Keratinocyte (primary cell): ENCODE measurements around the gene STX7. TPM values are rescaled to one million over a fixed set of nuclear protein-coding genes. Genes with fewer than 3 reads are reported as not detected.

Experiments used
- DNase-seq: peaks from one replicate; pipeline ENCODE4 v3.0.0-alpha.2; 2011; ENCODE audit warnings: low read depth, missing footprints, low spot score
- FAIRE-seq: peaks from 2 replicates; lab custom pipeline; 2011; peaks lifted over from hg19 to GRCh38; lab: Jason Lieb, UNC
- H2AFZ ChIP-seq: 2 replicates; pipeline ENCODE4 v1.6.0; 2012; ENCODE audit warnings: low read length, control low read depth, inconsistent platforms; ENCODE audit not compliant: control insufficient read depth
- H3K27ac ChIP-seq: 2 replicates; pipeline ENCODE4 v1.5.1; 2011; ENCODE audit warnings: low read length; ENCODE audit not compliant: control insufficient read depth, insufficient read depth
- H3K27me3 ChIP-seq: 3 replicates; pipeline ENCODE4 v1.6.0; 2011; ENCODE audit warnings: low read length; ENCODE audit not compliant: control insufficient read depth, insufficient read depth; ENCODE audit errors: extremely low read depth
- H3K36me3 ChIP-seq, 2 experiments: 2 replicates in 1 of 2; 3 replicates in 1 of 2; pipeline ENCODE4 v1.5.1; 2011; ENCODE audit warnings: low read length in 2 of 2, mild to moderate bottlenecking in 1 of 2; ENCODE audit not compliant: control insufficient read depth in 2 of 2, insufficient read depth in 2 of 2; ENCODE audit errors: extremely low read depth in 1 of 2
- H3K4me1 ChIP-seq: 3 replicates; pipeline ENCODE4 v1.5.1; 2011; ENCODE audit warnings: low read length; ENCODE audit not compliant: control insufficient read depth, insufficient read depth; ENCODE audit errors: extremely low read depth
- H3K4me2 ChIP-seq: 3 replicates; pipeline ENCODE4 v1.6.0; 2011; ENCODE audit warnings: low read depth, low read length; ENCODE audit not compliant: control insufficient read depth, insufficient read depth; ENCODE audit errors: extremely low read depth
- H3K4me3 ChIP-seq, 3 experiments: fragments of 200-600 bp in 1 of 3; sonication (generic) in 1 of 3; 2 replicates in 2 of 3; 3 replicates in 1 of 3; pipeline ENCODE4 v1.5.1; 2011 to 2016; ENCODE audit warnings: low read length in 3 of 3, mild to moderate bottlenecking in 3 of 3, control low read depth in 2 of 3, inconsistent platforms in 1 of 3, low read depth in 1 of 3, mixed read lengths in 1 of 3, mixed run types in 1 of 3, moderate library complexity in 1 of 3; ENCODE audit not compliant: control insufficient read depth in 2 of 3, insufficient read depth in 2 of 3; ENCODE audit errors: extremely low read depth in 1 of 3
- H3K79me2 ChIP-seq: 2 replicates; pipeline ENCODE4 v1.6.0; 2012; ENCODE audit warnings: low read length; ENCODE audit not compliant: control insufficient read depth, insufficient read depth
- H3K9ac ChIP-seq: 3 replicates; pipeline ENCODE4 v1.6.0; 2011; ENCODE audit warnings: low read length; ENCODE audit not compliant: control insufficient read depth, insufficient read depth; ENCODE audit errors: extremely low read depth
- H3K9me1 ChIP-seq: 3 replicates; pipeline ENCODE4 v1.6.0; 2011; ENCODE audit warnings: low read length; ENCODE audit not compliant: control insufficient read depth, insufficient read depth; ENCODE audit errors: extremely low read depth
- H3K9me3 ChIP-seq: 2 replicates; pipeline ENCODE4 v1.5.1; 2012; ENCODE audit warnings: low read depth, low read length; ENCODE audit not compliant: control insufficient read depth
- H4K20me1 ChIP-seq: 3 replicates; pipeline ENCODE4 v1.6.0; 2011; ENCODE audit warnings: low read length; ENCODE audit not compliant: control insufficient read depth, insufficient read depth; ENCODE audit errors: extremely low read depth
- EZH2 ChIP-seq: IDR thresholded peaks from one replicate; pipeline ENCODE4 v1.6.1; 2012; ENCODE audit warnings: inconsistent platforms, mild to moderate bottlenecking, low read length, moderate library complexity
- dilution Hi-C: fragments of 300-500 bp; cut with MboI; formaldehyde crosslinking; loops from one replicate; pipeline ENCODE4 v1.7.0; 2020; ENCODE audit warnings: low sequenced_read_pairs; ENCODE audit not compliant: extremely low pct_ligation_motif_present
- polyA plus RNA-seq, 5 experiments: library from polyadenylated mRNA; depleted of rRNA in 3 of 5; stranded (reverse) in 3 of 5; stranded (forward) in 1 of 5; unstranded in 1 of 5; fragments of >200 nt; gene quantifications; 1 replicate in 1 of 5; 2 replicates in 3 of 5; 3 replicates in 1 of 5; pipeline versions ENCODE4 v1.2.1 to v1.2.3, GENCODE V29; 2011 to 2012; ENCODE audit warnings: missing spikeins in 2 of 5, low read depth in 1 of 5, low replicate concordance in 1 of 5
- TF ChIP-seq, protein P1 (sequence below), 3 experiments: IDR thresholded peaks in 1 of 3; conservative IDR thresholded peaks in 1 of 3; optimal IDR thresholded peaks in 1 of 3; 2 replicates in 2 of 3; 3 replicates in 1 of 3; pipeline versions ENCODE3 to v1.5.1; 2011; ENCODE audit warnings: low read length in 3 of 3, mild to moderate bottlenecking in 3 of 3, moderate library complexity in 2 of 3, control low read depth in 1 of 3, inconsistent platforms in 1 of 3; ENCODE audit not compliant: insufficient read depth in 2 of 3; ENCODE audit errors: extremely low read depth in 1 of 3

STX7 gene
- polyA plus RNA-seq, 1 donor (not counting 4 experiments of a cell fraction or from before 2014, with no cell fraction given): 41.0 TPM

DNA sequence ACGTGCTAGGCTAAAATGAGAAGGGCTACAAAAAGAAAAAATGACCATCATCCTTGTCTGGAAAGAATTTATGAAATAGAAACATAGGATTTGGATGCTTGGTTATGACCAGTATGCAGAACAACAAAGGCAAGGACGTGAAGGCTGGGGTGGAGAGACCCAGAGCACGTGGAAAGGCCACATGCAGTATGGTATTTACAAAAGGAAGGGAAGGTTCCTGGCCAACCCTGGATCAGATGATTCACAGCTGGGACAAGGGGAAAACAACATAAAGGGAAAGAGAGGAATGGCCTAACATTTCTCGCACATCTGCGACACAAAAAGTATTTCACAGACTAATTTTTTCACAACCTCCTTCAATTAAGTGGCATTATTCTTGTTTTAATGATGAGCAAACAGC lies 8.2 kb downstream of the STX7 start:
- peaks cover 2 to 12% of the 10 kb centered on the region in 2 experiments for H3K36me3 ChIP-seq
- H3K4me3 ChIP-seq: no peak overlapping the region
- H3K9me3 ChIP-seq: no peaks in the 10 kb centered on the region
- no peaks in the 10 kb centered on the region for H4K20me1 ChIP-seq
- H3K27me3 ChIP-seq: no peaks in the 10 kb centered on the region
- TF ChIP-seq, protein P1, sequence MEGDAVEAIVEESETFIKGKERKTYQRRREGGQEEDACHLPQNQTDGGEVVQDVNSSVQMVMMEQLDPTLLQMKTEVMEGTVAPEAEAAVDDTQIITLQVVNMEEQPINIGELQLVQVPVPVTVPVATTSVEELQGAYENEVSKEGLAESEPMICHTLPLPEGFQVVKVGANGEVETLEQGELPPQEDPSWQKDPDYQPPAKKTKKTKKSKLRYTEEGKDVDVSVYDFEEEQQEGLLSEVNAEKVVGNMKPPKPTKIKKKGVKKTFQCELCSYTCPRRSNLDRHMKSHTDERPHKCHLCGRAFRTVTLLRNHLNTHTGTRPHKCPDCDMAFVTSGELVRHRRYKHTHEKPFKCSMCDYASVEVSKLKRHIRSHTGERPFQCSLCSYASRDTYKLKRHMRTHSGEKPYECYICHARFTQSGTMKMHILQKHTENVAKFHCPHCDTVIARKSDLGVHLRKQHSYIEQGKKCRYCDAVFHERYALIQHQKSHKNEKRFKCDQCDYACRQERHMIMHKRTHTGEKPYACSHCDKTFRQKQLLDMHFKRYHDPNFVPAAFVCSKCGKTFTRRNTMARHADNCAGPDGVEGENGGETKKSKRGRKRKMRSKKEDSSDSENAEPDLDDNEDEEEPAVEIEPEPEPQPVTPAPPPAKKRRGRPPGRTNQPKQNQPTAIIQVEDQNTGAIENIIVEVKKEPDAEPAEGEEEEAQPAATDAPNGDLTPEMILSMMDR (optimal IDR thresholded peaks at IDR 0.05 in 1 of 3, IDR thresholded peaks at IDR 0.05 in 1 of 3, conservative IDR thresholded peaks at IDR 0.05 in 1 of 3; ENCODE audit: extremely low read depth in 1 of 3, insufficient read depth in 2 of 3, low read length in 3 of 3): no peak
- no peak for TF ChIP-seq EZH2
- peaks cover 2% of the 10 kb centered on the region for H3K9me1 ChIP-seq
- no peak overlapping the region for H2AFZ ChIP-seq
- peaks cover 53% of the 10 kb centered on the region for H3K79me2 ChIP-seq
- H3K4me1 ChIP-seq: no peaks in the 10 kb centered on the region
- DNase-seq (no peak), FAIRE-seq (no peak)
- dilution Hi-C loops: no loop called here
- H3K27ac ChIP-seq: no peak overlapping the region
- H3K9ac ChIP-seq: no peak overlapping the region
- no peak overlapping the region for H3K4me2 ChIP-seq

DNA sequence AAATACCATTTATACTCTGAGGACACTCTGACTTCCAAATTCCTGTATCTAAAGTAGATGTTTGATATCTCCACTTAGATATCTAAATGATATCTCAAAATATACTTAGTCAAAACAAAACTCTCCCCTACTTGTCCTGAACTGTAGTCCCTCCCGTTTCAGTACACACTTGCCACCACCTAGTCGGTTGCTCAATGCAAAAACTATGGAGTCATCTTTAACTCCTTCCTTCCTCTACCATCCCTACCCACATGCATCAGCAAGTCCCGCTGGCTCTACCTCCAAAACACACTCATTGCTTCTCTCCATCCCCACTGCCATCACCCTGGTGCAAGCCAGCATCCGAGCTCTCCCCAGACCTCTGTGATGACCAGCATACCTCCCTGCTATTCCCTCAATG lies 13.2 kb downstream of the STX7 start:
- no peak for DNase-seq
- H3K27ac ChIP-seq: no peak overlapping the region
- peaks cover 8 to 20% of the 10 kb centered on the region in 2 experiments for H3K36me3 ChIP-seq
- no peak overlapping the region for H2AFZ ChIP-seq
- dilution Hi-C loops: no loop called here
- no peak overlapping the region for H3K4me3 ChIP-seq
- H4K20me1 ChIP-seq: no peaks in the 10 kb centered on the region
- no peaks in the 10 kb centered on the region for H3K4me1 ChIP-seq
- no peak for TF ChIP-seq EZH2
- TF ChIP-seq, protein P1 (optimal IDR thresholded peaks at IDR 0.05 in 1 of 3, IDR thresholded peaks at IDR 0.05 in 1 of 3, conservative IDR thresholded peaks at IDR 0.05 in 1 of 3; ENCODE audit: extremely low read depth in 1 of 3, insufficient read depth in 2 of 3, low read length in 3 of 3): no peak
- H3K27me3 ChIP-seq: no peaks in the 10 kb centered on the region
- peaks cover 34% of the 10 kb centered on the region for H3K79me2 ChIP-seq
- peaks cover 2% of the 10 kb centered on the region for H3K9me1 ChIP-seq
- H3K9me3 ChIP-seq: no peaks in the 10 kb centered on the region
- no peak for FAIRE-seq
- no peak overlapping the region for H3K4me2 ChIP-seq
- no peak overlapping the region for H3K9ac ChIP-seq
